HL-60/S4 treated with retinoic acid at 250 ng/mL for 4 days and 3 days (cell line): ENCODE results near the gene PCBP3.

Experiments used
- in situ Hi-C: fragments of 300-500 bp; cut with MboI; formaldehyde crosslinking; loops from 2 replicates; pipeline ENCODE4 v1.7.0; 2022; ENCODE audit warnings: low sequenced_read_pairs

Gene PCBP3

DNA sequence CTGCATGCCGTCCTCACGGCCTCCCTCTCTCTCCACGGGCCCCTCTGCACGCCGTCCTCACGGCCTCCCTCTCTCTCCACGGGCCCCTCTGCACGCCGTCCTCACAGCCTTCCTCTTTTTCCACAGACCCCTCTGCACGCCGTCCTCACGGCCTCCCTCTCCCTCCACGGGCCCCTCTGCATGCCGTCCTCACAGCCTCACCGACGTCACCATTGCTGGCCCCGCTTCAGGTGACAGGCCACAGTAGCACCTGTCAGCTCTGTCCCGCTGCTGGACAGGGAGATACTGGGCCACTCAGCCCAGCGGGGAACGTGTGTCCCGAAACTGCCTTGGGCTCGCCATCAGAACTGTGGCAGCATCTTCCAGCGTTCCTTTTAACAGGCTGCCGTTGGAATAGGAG is 255.3 kb downstream of the PCBP3 start:
- in situ Hi-C loops: no loop called here

DNA sequence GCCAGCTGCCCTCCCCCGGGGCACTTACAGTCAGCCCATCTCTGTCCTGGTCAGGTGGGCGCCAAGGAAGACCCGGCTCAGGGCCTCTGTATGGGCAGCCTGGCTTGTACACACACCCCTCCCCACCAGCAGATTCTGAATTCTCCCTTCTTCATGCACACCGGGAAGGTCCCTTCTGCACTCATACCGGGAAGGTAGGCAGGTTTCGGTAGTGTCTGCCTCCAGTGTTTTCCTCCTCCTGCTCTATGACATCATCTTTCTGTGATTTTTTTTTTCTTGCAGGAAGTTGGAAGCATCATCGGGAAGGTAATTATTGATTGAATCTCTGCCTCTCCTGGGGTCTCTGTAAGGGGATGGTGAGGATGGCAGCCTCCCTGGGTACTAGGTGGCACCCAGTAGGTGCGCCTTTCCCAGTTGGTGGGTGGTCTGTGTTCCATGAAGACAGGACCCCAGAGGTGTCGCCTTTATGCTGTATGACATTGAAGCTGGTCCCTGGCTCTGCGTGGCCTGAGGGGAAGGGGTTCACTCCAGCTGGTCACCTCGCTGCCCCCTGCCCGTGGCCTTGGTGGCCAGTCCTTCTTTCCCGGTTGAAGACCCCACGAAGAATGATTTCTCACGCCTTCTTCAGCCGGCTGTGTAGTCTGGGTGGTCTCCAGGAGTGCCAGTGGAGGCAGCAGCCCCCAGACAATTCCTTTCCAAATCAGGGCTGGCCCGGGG is 255.9 kb downstream of the PCBP3 start:
- in situ Hi-C loops: no loop called here

DNA sequence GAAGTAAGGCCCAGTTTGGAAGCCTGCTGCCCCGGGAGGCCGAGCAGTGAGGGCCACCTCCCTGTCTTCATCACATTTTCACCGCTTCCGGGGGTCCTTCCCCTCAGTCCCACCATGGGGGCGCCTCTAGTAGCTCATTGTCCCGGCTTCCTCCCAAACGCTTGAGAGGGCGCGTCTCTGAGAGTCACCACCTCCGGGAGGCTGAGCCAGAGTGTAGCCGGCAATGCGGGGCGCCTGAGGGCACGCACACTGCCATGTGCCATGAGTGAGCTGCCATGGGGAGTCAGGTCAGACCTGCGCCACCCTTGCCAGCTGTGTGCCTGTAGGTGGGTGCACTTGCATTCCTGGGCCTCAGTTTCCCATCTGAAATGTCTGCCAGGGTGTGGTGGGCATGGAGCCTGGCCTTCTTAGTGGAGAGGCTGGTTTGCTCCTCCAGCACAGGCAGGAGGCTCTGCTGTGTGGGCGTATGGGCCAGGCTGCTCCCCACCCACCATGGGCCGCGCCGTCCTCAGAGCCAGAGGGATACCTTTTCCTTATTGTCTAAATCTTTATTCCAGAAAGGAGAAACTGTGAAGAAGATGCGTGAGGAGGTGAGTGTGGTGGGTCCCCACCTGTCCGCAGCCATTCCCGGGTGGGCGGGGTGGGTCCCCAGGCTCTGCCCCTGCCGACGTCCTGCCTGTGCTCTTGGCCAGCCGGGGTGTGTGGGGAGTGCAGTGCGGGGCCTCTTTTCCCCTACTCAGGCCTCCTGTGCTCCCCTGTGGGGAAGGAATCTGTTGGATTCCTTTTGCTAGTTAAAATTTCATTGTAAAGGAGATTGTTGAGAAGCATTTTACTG is 256.7 kb downstream of the PCBP3 start:
- in situ Hi-C loops: no loop called here

DNA sequence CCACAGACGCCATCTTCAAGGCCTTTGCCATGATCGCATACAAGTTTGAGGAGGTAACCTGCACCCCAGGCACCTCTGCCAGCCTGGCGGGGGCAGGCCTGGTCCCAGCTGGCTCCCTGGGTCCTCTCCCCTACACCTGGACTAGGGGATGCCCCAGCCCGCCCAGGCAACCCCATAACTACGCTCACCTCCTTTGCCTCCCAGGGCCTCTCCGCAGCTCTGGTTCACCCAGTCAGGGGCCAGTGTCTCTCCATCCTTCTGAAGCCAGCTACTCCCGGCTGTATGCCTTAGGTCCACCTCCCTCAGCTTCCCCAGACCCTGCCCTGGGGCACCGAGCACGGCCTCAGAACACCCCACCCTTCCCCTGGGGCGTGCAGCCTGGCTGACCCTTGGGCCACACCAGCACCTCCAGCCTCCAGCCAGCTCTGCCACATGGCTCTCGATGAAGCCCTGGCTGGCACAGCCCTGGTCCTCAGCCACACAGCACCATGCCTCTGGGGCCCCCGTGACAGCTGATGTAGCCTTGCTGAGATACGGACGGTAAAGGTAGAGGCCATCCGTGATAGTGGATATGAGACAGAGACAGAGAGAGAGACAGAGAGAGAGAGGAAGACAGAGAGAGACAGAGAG is 257.7 kb downstream of the PCBP3 start:
- in situ Hi-C loops: no loop called here

DNA sequence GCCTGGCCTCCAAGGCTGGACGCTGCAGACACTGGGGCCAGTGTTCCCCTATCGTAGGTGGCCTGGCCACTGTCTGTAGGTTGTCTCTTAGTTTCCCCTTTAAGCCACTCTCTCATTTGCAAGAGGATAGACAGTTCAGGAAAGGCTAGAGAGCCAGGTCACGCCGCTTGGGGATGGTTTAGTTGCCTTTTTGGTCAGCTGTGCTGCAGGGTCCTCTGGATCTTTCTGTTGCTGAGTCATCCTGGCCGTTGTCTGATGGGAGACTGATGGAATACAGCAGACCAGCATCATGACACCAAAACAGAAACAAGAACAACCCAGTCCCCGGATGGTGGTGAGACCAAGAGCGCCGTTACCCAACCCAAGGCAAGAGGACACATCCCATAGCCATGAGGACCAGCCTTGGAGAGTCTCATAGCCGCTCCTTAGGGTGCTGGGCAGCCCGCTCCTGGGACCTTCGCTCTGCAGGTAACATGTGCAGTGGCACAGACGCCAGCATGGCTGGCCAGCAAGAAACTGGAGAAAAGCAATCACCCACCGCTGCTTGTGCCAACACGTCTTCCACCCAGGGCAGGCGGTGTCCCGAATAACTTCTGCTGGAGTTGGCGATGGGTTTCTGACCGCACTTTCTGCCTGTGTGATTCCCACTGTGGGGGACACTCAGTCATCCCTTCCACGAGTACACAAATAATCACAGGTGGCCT is 258.9 kb downstream of the PCBP3 start:
- in situ Hi-C loops: no loop called here

DNA sequence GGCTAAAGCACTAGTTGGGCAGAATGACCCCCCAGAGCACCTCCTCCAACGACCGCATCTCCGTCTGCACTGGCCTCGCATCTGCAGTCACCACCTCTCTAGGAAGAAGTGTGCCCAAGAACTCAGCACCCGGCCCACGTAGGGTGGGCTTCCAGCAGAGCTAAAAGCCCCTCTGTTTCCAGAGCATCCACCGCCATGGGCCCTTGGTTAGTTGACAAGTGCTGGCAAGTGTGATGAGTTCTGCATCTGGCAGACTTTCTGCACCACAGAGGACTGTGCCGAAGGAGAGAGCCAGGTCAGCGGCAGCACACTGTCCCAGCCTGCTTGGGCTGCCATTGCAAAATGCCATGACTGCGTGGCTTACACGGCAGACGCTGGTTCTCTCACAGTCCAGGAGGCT is 261.7 kb downstream of the PCBP3 start:
- in situ Hi-C loops: no loop called here

DNA sequence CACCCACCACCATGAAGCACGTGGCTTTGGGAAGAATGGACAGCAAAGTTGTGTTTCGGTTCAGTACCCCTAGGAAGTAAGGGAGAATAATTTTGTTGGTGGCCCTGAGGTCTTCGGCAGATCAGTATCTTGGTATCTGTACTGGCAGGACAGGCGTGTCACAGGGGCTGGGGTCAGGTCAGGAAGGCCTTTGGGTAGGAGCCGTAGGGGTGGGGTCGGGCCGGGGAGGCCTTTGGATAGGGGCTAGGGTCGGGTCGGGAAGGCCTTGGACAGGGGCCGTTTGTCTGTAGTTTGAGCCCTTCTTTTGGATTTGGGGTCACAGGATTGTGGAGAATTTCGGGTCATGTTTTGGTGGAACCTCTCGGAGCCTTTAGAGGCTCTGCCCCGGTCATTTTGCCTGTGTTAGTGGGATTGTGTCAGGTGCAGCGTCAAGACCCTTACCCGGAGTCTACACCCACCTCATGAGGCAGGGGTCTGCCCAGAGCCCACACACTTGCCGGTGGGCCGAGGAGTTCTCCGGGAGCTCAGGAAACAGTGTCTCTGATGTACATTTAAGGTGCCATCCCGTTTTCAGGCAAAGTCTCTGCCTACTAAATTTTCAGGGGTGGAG is 262.8 kb downstream of the PCBP3 start:
- in situ Hi-C loops: no loop called here

DNA sequence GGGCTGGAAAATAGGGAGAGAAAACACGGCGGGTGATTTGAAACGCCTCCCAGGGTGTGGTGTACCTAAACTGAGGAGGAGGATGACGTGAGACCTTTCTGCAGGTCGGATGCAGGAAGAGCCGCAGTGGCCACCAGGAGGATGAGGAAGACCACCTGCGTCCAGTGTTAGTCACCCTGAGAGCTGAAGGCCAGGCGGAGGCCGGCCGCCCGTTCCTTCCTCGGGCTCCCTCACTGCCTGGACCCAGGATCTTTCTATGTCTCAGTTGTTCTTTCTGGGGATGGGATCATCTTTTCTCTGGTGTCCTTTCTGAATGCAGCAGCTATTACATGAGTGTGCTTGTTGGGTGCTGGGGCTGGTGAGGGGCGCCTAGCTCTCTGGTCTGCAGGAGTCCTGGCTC is 263.3 kb downstream of the PCBP3 start:
- in situ Hi-C loops: no loop called here

DNA sequence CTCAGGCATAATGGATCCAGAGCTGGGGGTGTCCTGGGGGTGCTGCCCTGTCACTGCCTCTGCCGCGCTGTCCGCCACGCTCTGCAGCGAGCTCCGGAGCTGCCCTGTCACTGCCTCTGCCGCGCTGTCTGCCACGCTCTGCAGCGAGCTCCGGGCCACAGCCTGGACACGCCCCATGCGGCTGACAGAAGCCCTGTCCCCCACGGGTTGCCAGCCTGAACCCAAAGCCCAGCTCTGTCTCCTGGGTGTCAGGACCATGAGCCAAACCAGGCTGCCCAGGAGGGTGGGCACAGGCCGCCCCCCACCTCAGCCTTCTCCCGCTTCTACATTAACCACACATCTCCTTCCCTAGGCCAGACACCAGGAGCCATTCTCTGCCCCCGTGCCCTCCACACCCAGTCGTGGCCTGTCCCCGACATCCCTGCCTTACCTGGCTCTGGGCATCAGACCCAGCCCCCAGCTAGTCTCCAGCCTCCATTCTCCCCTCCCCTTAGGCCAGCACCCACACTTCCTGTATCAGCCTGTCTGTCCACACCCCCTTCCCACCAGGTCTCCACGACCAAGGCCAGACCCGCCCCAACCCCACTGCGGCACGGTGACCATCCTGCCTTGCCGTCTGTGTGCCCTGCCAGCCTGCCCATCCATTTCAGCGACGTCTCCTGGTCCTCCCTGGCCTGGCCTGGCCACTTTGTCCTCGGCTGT is 265.2 kb downstream of the PCBP3 start:
- in situ Hi-C loops: no loop called here

DNA sequence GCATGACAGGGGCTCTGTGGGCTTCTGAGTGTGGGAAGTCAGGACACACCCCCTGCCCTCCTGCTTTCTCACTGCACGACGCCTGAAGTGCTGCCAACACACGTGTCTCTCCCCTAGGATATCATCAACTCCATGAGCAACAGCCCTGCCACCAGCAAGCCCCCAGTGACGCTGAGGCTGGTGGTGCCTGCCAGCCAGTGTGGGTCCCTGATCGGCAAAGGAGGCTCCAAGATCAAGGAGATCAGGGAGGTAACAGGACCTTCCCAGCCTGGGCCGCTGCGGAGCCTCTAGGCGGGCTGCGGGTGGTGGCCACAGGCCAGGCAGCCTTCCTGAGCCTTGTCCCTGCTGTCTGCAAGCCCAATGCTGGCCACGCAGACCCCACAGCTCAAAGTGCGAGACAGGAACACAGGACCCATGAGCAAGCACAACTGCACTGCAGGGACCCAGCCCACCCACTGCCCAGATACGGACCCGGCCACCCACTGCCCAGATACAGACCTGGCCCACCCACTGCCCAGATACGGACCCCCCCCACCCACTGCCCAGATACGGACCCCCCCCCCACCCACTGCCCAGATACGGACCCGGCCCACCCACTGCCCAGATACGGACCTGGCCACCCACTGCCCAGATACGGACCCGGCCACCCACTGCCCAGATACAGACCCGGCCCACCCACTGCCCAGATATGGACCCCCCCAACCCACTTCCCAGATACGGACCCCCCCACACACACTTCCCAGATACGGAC is 265.9 kb downstream of the PCBP3 start:
- in situ Hi-C loops: no loop called here

DNA sequence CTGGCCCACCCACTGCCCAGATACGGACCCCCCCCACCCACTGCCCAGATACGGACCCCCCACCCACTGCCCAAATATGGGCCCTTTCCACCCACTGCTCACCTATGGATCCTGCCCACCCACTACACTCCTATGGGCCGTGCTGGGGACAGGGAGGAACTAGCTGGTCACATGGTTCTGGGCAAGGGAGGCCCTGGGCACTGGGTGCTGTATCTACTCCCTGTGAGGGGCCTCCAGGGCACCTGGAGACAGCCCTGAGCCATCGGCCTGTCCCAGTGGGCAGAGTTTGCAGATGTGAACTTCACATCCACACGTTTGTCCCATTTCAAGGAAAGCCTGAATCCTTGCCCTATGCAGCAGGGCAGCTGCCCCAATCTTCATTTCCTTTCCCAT is 266.6 kb downstream of the PCBP3 start:
- in situ Hi-C loops: no loop called here

DNA sequence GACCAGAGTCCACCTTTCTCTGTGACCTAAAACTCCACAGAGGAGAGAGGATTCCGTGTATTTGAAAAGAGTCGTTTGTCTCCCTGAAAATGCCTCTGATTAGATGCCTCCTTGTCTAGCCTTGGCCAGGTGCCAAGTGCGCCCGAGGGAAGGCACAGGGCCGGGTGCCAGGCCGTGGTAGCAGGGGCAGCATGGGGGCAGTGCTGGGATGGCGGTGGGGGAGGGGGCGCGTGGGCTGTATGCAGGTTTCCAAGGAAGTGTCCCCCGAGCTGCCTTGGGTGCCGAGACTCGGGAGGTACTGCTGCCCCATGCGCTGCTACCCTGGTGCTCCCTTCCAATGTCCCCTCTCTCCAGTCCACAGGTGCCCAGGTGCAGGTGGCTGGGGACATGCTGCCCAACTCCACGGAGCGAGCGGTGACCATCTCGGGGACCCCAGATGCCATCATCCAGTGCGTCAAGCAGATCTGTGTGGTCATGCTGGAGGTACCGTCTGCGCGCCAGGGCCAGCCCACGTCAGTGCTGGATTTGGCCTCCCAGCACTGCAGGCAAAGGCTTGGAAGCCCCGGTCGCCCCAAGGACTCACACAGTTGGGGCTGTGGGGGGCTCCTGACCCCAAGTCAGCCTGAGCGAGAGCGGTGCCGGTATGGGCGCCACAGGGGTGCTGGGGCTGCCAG is 267.2 kb downstream of the PCBP3 start:
- in situ Hi-C loops: no loop called here

DNA sequence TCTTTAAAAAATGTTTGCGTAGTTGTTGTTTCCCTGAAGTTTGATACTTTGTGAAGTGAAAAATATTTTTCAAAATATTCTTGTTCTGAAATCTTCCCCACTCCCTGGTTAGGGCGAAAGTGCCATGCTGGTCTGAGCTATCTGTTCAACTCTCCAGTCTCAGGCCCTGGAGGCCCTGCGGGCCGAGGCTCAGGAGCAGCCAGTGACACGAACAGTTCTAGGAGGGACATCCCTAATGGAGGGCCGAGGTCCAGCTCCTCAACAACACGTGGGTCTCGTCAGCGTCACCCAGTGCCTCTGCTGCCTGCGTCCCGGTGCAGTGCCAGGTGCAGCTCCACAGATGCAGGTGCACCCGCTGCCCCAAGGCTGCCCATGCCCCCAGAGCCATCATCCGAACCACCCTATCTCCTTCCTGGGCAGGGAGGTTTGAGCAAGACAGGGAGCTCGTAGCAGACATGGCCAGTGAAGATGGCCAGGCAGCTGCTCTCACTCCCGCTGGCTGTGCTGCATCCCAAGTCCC is 268.3 kb downstream of the PCBP3 start:
- in situ Hi-C loops: no loop called here

DNA sequence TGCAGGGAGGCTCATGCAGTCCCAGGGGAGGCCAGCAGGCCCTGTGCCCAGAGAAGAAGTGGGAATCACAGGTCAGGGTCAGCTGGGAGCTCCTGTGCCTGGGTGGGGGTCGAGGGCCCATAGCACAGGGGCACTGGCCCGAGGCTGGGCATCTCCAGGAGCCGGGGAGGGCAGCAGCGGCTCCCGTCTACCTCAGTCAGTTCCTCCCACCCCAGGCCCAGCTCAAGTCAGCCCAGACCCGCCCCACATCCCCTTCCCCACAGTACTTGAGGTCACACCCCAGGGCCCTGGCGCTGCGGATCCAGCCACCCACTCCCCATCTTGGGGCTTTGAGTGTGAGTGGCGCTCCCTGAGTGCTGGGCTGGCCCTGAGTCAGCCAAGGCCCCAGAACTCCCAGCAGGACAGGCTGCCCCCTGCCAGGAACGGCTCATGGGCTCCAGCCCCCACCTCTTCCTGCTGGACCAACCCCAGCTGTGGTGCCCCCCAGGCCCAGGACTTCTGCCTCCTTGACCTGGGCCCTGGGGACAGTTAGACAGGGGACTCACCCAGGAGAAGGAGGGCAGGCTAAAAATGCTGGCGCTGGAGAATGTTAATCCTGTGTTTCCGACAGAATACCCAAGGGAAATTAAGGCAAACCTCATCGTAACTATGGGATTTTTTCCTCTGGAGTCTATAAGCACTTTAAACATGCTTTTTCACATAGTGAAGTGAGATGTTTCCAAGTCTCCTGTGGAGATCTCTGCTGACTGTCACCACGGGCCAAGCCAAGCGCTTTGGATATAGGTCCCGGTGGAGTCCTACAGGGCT is 269.3 kb downstream of the PCBP3 start:
- in situ Hi-C loops: no loop called here

DNA sequence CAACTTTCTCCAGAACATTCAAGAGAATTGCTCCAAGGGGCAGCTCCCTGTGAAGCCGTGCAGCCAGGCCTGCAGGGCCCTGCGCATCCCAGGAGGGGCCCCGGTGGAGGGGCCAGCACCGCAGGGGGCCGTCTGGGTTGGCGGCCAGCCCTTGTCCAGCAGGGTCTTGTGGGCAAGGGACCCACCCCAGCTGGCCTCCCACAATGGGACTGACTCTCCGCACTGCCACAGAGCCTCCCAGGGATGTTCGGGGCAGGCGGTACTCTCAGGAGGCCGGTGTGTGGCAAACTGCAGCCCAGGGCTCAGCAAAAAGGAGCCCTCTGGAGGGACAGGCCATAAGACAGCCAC is 269.9 kb downstream of the PCBP3 start:
- in situ Hi-C loops: no loop called here

DNA sequence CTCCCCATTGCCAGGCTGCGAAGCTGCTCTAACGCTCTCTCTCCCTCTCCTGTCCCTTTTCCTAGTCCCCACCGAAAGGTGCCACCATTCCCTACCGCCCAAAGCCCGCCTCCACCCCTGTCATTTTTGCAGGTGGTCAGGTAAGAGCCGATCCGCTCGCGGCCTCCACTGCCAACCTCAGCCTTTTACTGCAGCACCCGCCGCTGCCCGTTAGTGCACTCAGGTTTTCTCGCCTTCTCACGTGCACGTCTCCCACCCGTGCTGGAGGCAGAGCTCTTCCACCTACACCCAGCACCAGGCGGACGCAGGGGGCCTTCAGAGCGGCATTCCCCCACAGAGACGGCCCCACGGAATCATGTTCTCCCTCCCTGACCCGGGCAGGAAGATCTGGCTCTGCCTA is 270.4 kb downstream of the PCBP3 start:
- in situ Hi-C loops: no loop called here

DNA sequence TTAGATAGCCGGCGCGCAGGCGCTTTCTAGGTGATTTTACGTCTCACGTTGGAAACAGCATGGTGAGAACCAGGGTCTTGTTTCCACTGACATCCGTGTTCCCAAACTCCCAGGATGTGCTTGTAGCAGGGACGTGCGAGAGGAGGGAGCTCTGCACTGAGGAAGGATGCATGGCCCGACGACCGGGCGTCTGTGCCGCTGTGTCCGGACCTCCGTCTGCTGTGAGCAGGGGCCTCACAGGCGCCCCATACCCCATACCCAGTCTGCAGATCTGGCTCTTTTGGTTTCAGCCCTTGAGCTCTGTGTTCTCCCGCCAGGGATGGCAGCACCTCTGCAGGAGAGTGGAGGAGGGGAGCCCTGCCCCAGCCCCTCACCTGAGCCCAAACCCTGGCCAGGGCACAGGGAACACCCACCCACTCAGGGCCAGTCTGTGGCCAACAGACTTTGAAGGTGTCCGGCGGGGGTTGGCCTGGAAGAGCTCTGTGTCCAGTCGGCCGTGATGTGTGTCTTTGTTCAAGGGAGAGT is 270.9 kb downstream of the PCBP3 start:
- in situ Hi-C loops: no loop called here
